Esophagus squamous epithelium (tissue), 4 donors: Measurements from ENCODE around the gene STAM.

Experiments used
- POLR2A ChIP-seq, 4 donors: fragments of 450-650 bp; IDR thresholded peaks; one replicate each; pipeline ENCODE4 v1.6.1; 2017; ENCODE audit warnings: antibody characterized with exemption in 4 of 4, mild to moderate bottlenecking in 4 of 4, moderate library complexity in 3 of 4
- TF ChIP-seq, protein P1 (sequence below), 6 experiments: fragments of 450-650 bp in 4 of 6; fragments of 200-600 bp in 2 of 6; sonication (generic) in 2 of 6; IDR thresholded peaks; one replicate each; pipeline ENCODE4 v1.5.1; 2016 to 2019; ENCODE audit warnings: antibody characterized with exemption in 6 of 6, mild to moderate bottlenecking in 4 of 6, moderate library complexity in 4 of 6

GRCh38 chr10:17712717-17713471 lies 68.9 kb downstream of the STAM start:
- TF ChIP-seq, protein P1, sequence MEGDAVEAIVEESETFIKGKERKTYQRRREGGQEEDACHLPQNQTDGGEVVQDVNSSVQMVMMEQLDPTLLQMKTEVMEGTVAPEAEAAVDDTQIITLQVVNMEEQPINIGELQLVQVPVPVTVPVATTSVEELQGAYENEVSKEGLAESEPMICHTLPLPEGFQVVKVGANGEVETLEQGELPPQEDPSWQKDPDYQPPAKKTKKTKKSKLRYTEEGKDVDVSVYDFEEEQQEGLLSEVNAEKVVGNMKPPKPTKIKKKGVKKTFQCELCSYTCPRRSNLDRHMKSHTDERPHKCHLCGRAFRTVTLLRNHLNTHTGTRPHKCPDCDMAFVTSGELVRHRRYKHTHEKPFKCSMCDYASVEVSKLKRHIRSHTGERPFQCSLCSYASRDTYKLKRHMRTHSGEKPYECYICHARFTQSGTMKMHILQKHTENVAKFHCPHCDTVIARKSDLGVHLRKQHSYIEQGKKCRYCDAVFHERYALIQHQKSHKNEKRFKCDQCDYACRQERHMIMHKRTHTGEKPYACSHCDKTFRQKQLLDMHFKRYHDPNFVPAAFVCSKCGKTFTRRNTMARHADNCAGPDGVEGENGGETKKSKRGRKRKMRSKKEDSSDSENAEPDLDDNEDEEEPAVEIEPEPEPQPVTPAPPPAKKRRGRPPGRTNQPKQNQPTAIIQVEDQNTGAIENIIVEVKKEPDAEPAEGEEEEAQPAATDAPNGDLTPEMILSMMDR (IDR thresholded peaks at IDR 0.05) = no peak
- no peak for TF ChIP-seq POLR2A (IDR thresholded peaks at IDR 0.05)
